Sigmoid colon (tissue), 3 donors: ENCODE measurements around the gene DNAH17.

ENCODE experiments used
- POLR2A ChIP-seq, 2 donors: fragments of 450-650 bp; IDR thresholded peaks; one replicate each; pipeline ENCODE4 v1.6.1; 2016; ENCODE audit warnings: antibody characterized with exemption in 2 of 2, mild to moderate bottlenecking in 2 of 2, moderate library complexity in 2 of 2
- TF ChIP-seq, protein P1 (sequence below), 4 experiments: fragments of 450-650 bp in 3 of 4; fragments of 200-600 bp in 1 of 4; IDR thresholded peaks; one replicate each; pipeline ENCODE4 v1.5.1; 2016 to 2019; ENCODE audit warnings: antibody characterized with exemption in 4 of 4, mild to moderate bottlenecking in 3 of 4, moderate library complexity in 2 of 4

DNA sequence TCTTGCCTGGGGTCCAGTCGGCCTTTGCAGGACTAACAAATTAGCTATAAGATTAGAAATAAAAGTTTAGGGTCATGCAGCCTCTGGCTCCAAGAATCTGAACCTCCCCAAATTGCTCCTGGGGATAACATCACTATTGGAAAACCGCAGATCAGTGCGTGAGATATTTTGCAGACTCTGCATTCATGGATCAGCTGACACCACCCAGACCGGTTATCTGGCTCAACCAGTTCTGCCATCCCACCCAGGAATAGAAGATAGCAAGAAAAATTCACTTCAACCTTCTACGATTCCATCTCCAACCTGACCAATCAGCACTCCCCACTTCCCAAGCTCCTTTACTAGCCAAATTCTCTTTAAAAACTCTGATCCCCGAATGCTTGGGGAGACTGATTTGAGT, 203.0 kb downstream of the DNAH17 start:
- TF ChIP-seq POLR2A (IDR thresholded peaks at IDR 0.05): no peak
- TF ChIP-seq, protein P1, sequence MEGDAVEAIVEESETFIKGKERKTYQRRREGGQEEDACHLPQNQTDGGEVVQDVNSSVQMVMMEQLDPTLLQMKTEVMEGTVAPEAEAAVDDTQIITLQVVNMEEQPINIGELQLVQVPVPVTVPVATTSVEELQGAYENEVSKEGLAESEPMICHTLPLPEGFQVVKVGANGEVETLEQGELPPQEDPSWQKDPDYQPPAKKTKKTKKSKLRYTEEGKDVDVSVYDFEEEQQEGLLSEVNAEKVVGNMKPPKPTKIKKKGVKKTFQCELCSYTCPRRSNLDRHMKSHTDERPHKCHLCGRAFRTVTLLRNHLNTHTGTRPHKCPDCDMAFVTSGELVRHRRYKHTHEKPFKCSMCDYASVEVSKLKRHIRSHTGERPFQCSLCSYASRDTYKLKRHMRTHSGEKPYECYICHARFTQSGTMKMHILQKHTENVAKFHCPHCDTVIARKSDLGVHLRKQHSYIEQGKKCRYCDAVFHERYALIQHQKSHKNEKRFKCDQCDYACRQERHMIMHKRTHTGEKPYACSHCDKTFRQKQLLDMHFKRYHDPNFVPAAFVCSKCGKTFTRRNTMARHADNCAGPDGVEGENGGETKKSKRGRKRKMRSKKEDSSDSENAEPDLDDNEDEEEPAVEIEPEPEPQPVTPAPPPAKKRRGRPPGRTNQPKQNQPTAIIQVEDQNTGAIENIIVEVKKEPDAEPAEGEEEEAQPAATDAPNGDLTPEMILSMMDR (IDR thresholded peaks at IDR 0.05): no peak
